ENCODE measurements around the gene FNIP2.

FNIP2 gene

GRCh38 chr4:158840131-158840530 is 71.3 kb downstream of the FNIP2 start:
- DNase-seq (ENCODE audit: low read depth), result no peak

GRCh38 chr4:158841540-158841939 is 72.7 kb downstream of the FNIP2 start:
- no peak for DNase-seq (ENCODE audit: low read depth)

- no peak for DNase-seq (ENCODE audit: low read depth)
Observed at GRCh38 chr4:158845311-158846041, 76.7 kb downstream of the FNIP2 start.

GRCh38 chr4:158847535-158847934 is 78.7 kb downstream of the FNIP2 start:
- DNase-seq (ENCODE audit: low read depth), result no peak

GRCh38 chr4:158849681-158850080 is 80.9 kb downstream of the FNIP2 start:
- no peak for DNase-seq (ENCODE audit: low read depth)

- DNase-seq (ENCODE audit: low read depth), result no peak
Observed at GRCh38 chr4:158850371-158850770, 81.5 kb downstream of the FNIP2 start.

GRCh38 chr4:158850800-158851644 is 82.2 kb downstream of the FNIP2 start:
- no peak for DNase-seq (ENCODE audit: low read depth)

GRCh38 chr4:158854236-158854635 is 85.4 kb downstream of the FNIP2 start:
- no peak for DNase-seq (ENCODE audit: low read depth)

GRCh38 chr4:158856852-158857251 is 88.0 kb downstream of the FNIP2 start:
- DNase-seq (ENCODE audit: low read depth), result no peak

- DNase-seq (ENCODE audit: low read depth), result no peak
Observed at GRCh38 chr4:158857951-158858350, 89.1 kb downstream of the FNIP2 start.

- no peak for DNase-seq (ENCODE audit: low read depth)
Observed at GRCh38 chr4:158858410-158859199, 89.8 kb downstream of the FNIP2 start.

- no peak for DNase-seq (ENCODE audit: low read depth)
Observed at GRCh38 chr4:158859661-158860060, 90.8 kb downstream of the FNIP2 start.

- DNase-seq (ENCODE audit: low read depth), result no peak
Observed at GRCh38 chr4:158860856-158861255, 92.0 kb downstream of the FNIP2 start.

GRCh38 chr4:158861281-158861680 is 92.5 kb downstream of the FNIP2 start:
- DNase-seq (ENCODE audit: low read depth), result no peak

GRCh38 chr4:158861766-158862165 is 92.9 kb downstream of the FNIP2 start:
- no peak for DNase-seq (ENCODE audit: low read depth)

GRCh38 chr4:158863296-158863695 is 94.5 kb downstream of the FNIP2 start:
- no peak for DNase-seq (ENCODE audit: low read depth)

GRCh38 chr4:158865520-158866177 is 96.8 kb downstream of the FNIP2 start:
- DNase-seq (ENCODE audit: low read depth), result no peak

GRCh38 chr4:158869001-158869400 is 100.2 kb downstream of the FNIP2 start:
- no peak for DNase-seq (ENCODE audit: low read depth)

- no peak for DNase-seq (ENCODE audit: low read depth)
Observed at GRCh38 chr4:158869761-158870160, 100.9 kb downstream of the FNIP2 start.

- DNase-seq (ENCODE audit: low read depth), result no peak
Observed at GRCh38 chr4:158870282-158870625, 101.4 kb downstream of the FNIP2 start.

GRCh38 chr4:158870626-158871334 is 102.0 kb downstream of the FNIP2 start:
- DNase-seq (ENCODE audit: low read depth), result no peak

- no peak for DNase-seq (ENCODE audit: low read depth)
Observed at GRCh38 chr4:158871335-158871724, 102.5 kb downstream of the FNIP2 start.
